Neural cell (in vitro differentiated cells): ENCODE data around the gene CACNB2. TPM values are rescaled to one million over a fixed set of nuclear protein-coding genes. Genes with fewer than 3 reads are reported as not detected.

Experiments used
- H2AFZ ChIP-seq: fragments of 200-600, 300-800 bp; sonication (generic), shearing (Covaris generic); 2 replicates; pipeline ENCODE4 v1.6.0; 2014; ENCODE audit warnings: low read depth, mild to moderate bottlenecking, antibody characterized with exemption, low read length, moderate library complexity
- H3F3A ChIP-seq: fragments of 200-600 bp; shearing (Covaris generic); 2 replicates; pipeline ENCODE4 v1.6.1; 2016; ENCODE audit warnings: mild to moderate bottlenecking, moderate library complexity, mixed read lengths, antibody characterized with exemption, low read length; ENCODE audit not compliant: insufficient read depth, poor library complexity, severe bottlenecking
- H3K27ac ChIP-seq: fragments of 200-600, 300-800 bp; sonication (generic), shearing (Covaris generic); 2 replicates; pipeline ENCODE4 v1.5.1; 2014; ENCODE audit warnings: mild to moderate bottlenecking, low read length, moderate library complexity
- H3K27me3 ChIP-seq: fragments of 300-800, 200-600 bp; sonication (generic), shearing (Covaris generic); 2 replicates; pipeline ENCODE4 v1.6.0; 2014; ENCODE audit warnings: mild to moderate bottlenecking, low read depth, low read length, moderate library complexity; ENCODE audit not compliant: insufficient read depth
- H3K36me3 ChIP-seq: fragments of 300-800, 200-600 bp; sonication (generic), shearing (Covaris generic); 2 replicates; pipeline ENCODE4 v1.5.1; 2014; ENCODE audit warnings: mild to moderate bottlenecking, antibody characterized with exemption, low read length, moderate library complexity; ENCODE audit not compliant: insufficient read depth
- H3K4me2 ChIP-seq: fragments of 300-800, 200-600 bp; sonication (generic), shearing (Covaris generic); 2 replicates; pipeline ENCODE4 v1.6.0; 2014; ENCODE audit warnings: mild to moderate bottlenecking, low read length
- H3K4me3 ChIP-seq: fragments of 300-800, 200-600 bp; sonication (generic), shearing (Covaris generic); 2 replicates; pipeline ENCODE4 v1.5.1; 2014; ENCODE audit warnings: mild to moderate bottlenecking, low read length, moderate library complexity
- H3K79me2 ChIP-seq: fragments of 200-600 bp; shearing (Covaris generic); replicated peaks from 2 replicates; pipeline ENCODE4 v1.6.0; 2014; ENCODE audit warnings: mild to moderate bottlenecking, low read length, moderate library complexity; ENCODE audit not compliant: insufficient read depth
- H3K9ac ChIP-seq: fragments of 300-800, 200-600 bp; sonication (generic), shearing (Covaris generic); 2 replicates; pipeline ENCODE4 v1.6.1; 2016; ENCODE audit warnings: mild to moderate bottlenecking, low read length, mixed read lengths
- H3K9me2 ChIP-seq: fragments of 200-600 bp; shearing (Covaris generic); 2 replicates; pipeline ENCODE4 v1.6.1; 2016; ENCODE audit warnings: mild to moderate bottlenecking, low read length, mixed read lengths; ENCODE audit not compliant: insufficient read depth
- H3K9me3 ChIP-seq: fragments of 200-600, 300-800 bp; sonication (generic), shearing (Covaris generic); 2 replicates; pipeline ENCODE4 v1.6.1; 2016; ENCODE audit warnings: mild to moderate bottlenecking, mixed run types, low read length, moderate library complexity, mixed read lengths
- H4K20me1 ChIP-seq: fragments of 200-600 bp; shearing (Covaris generic); 2 replicates; pipeline ENCODE4 v1.6.1; 2016; ENCODE audit warnings: mild to moderate bottlenecking, mixed run types; ENCODE audit not compliant: insufficient read depth
- EP300 ChIP-seq: fragments of 450-650 bp; conservative IDR thresholded peaks from 2 replicates; pipeline ENCODE4 v1.6.1; 2014; ENCODE audit warnings: antibody characterized with exemption, mild to moderate bottlenecking, moderate library complexity; ENCODE audit not compliant: poor library complexity, severe bottlenecking
- EZH2 ChIP-seq: fragments of 200-600, 300-800 bp; shearing (Covaris generic), sonication (generic); IDR thresholded peaks from 2 replicates; pipeline ENCODE4 v1.6.1; 2014; ENCODE audit warnings: antibody characterized with exemption, low read length, borderline replicate concordance, mild to moderate bottlenecking; ENCODE audit not compliant: insufficient read depth, poor library complexity, severe bottlenecking
- MXI1 ChIP-seq: fragments of 450-650 bp; conservative IDR thresholded peaks from 2 replicates; pipeline ENCODE4 v1.6.1; 2014; ENCODE audit warnings: antibody characterized with exemption, mild to moderate bottlenecking; ENCODE audit not compliant: poor library complexity, severe bottlenecking
- POLR2AphosphoS5 ChIP-seq: IDR thresholded peaks from 2 replicates; pipeline ENCODE4 v1.6.1; 2012
- RAD21 ChIP-seq: fragments of 450-650 bp; conservative IDR thresholded peaks from 2 replicates; pipeline ENCODE4 v1.6.1; 2014; ENCODE audit warnings: antibody characterized with exemption, mild to moderate bottlenecking, moderate library complexity
- SMC3 ChIP-seq: fragments of 450-650 bp; conservative IDR thresholded peaks from 2 replicates; pipeline ENCODE4 v1.6.1; 2014; ENCODE audit warnings: antibody characterized with exemption, mild to moderate bottlenecking, moderate library complexity; ENCODE audit not compliant: poor library complexity
- TAF1 ChIP-seq: IDR thresholded peaks from 2 replicates; pipeline ENCODE4 v1.6.1; 2012; ENCODE audit warnings: low read depth
- polyA plus RNA-seq: library from polyadenylated mRNA; depleted of rRNA; stranded (reverse); fragments of >200 nt; gene quantifications from 2 replicates; pipeline ENCODE4 v1.2.3, GENCODE V29; 2014
- TF ChIP-seq, protein P1 (sequence below): IDR thresholded peaks from 2 replicates; pipeline ENCODE4 v1.6.1; 2012; ENCODE audit warnings: borderline replicate concordance
- TF ChIP-seq, protein P2 (sequence below): fragments of 450-650 bp; IDR thresholded peaks from 2 replicates; pipeline ENCODE4 v1.5.1; 2014; ENCODE audit warnings: antibody characterized with exemption, mild to moderate bottlenecking, moderate library complexity; ENCODE audit not compliant: poor library complexity, severe bottlenecking

Gene CACNB2
- polyA plus RNA-seq, 1 donor from 2014 or later: 14.3 TPM

DNA sequence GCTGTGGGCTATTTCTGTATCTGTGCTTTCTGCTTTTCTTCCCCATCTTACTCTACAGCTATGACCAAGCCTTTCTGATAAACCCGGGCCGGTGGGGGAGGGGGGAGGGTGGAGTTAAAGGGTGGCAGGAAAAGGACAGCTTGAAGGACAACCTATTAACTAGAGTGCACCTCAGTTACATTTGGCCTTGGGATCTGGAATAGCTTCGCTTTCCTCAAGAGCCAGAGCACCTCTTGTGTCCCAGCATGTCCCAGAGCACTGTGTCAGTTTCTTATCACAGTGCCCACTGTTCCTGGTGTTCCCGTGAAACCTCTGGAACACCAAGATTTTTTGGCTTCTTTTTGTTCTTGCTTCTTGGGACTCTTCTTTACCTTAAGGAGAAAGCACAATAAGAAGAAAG is 350.5 kb downstream of the CACNB2 start:
- no peaks in the 10 kb centered on the region for H3F3A ChIP-seq
- H4K20me1 ChIP-seq: no peaks in the 10 kb centered on the region
- no peak for TF ChIP-seq SMC3
- H3K4me2 ChIP-seq: no peak overlapping the region
- no peaks in the 10 kb centered on the region for H3K36me3 ChIP-seq
- H3K9ac ChIP-seq: no peak overlapping the region
- H3K9me3 ChIP-seq: no peaks in the 10 kb centered on the region
- no peak overlapping the region for H2AFZ ChIP-seq
- H3K79me2 ChIP-seq: no peaks in the 10 kb centered on the region
- no peak overlapping the region for H3K4me3 ChIP-seq
- no peaks in the 10 kb centered on the region for H3K27me3 ChIP-seq
- no peak overlapping the region for H3K27ac ChIP-seq
- no peaks in the 10 kb centered on the region for H3K9me2 ChIP-seq

GRCh38 chr10:18497806-18498369 is 357.7 kb downstream of the CACNB2 start:
- Histone ChIP-seq H3K9ac (no peak overlapping the region), H4K20me1 (no peaks in the 10 kb centered on the region), H3K9me3 (no peaks in the 10 kb centered on the region), H3K79me2 (no peaks in the 10 kb centered on the region), H3K36me3 (no peaks in the 10 kb centered on the region), H2AFZ (no peak overlapping the region), H3K4me3 (no peak overlapping the region), H3K27me3 (no peaks in the 10 kb centered on the region), H3K4me2 (no peak overlapping the region), H3F3A (no peaks in the 10 kb centered on the region), H3K9me2 (no peaks in the 10 kb centered on the region), H3K27ac (no peak overlapping the region)
- TF ChIP-seq RAD21 (no peak), POLR2AphosphoS5 (no peak), MXI1 (no peak), SMC3 (no peak), EZH2 (no peak), EP300 (no peak), TAF1 (no peak)
- TF ChIP-seq, protein P1, sequence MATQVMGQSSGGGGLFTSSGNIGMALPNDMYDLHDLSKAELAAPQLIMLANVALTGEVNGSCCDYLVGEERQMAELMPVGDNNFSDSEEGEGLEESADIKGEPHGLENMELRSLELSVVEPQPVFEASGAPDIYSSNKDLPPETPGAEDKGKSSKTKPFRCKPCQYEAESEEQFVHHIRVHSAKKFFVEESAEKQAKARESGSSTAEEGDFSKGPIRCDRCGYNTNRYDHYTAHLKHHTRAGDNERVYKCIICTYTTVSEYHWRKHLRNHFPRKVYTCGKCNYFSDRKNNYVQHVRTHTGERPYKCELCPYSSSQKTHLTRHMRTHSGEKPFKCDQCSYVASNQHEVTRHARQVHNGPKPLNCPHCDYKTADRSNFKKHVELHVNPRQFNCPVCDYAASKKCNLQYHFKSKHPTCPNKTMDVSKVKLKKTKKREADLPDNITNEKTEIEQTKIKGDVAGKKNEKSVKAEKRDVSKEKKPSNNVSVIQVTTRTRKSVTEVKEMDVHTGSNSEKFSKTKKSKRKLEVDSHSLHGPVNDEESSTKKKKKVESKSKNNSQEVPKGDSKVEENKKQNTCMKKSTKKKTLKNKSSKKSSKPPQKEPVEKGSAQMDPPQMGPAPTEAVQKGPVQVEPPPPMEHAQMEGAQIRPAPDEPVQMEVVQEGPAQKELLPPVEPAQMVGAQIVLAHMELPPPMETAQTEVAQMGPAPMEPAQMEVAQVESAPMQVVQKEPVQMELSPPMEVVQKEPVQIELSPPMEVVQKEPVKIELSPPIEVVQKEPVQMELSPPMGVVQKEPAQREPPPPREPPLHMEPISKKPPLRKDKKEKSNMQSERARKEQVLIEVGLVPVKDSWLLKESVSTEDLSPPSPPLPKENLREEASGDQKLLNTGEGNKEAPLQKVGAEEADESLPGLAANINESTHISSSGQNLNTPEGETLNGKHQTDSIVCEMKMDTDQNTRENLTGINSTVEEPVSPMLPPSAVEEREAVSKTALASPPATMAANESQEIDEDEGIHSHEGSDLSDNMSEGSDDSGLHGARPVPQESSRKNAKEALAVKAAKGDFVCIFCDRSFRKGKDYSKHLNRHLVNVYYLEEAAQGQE: no peak
- TF ChIP-seq, protein P2, sequence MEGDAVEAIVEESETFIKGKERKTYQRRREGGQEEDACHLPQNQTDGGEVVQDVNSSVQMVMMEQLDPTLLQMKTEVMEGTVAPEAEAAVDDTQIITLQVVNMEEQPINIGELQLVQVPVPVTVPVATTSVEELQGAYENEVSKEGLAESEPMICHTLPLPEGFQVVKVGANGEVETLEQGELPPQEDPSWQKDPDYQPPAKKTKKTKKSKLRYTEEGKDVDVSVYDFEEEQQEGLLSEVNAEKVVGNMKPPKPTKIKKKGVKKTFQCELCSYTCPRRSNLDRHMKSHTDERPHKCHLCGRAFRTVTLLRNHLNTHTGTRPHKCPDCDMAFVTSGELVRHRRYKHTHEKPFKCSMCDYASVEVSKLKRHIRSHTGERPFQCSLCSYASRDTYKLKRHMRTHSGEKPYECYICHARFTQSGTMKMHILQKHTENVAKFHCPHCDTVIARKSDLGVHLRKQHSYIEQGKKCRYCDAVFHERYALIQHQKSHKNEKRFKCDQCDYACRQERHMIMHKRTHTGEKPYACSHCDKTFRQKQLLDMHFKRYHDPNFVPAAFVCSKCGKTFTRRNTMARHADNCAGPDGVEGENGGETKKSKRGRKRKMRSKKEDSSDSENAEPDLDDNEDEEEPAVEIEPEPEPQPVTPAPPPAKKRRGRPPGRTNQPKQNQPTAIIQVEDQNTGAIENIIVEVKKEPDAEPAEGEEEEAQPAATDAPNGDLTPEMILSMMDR: no peak

- Histone ChIP-seq H3K27ac (no peak overlapping the region), H4K20me1 (no peaks in the 10 kb centered on the region), H3K36me3 (no peaks in the 10 kb centered on the region), H3K9me2 (no peaks in the 10 kb centered on the region), H3K4me2 (no peak overlapping the region), H3K79me2 (no peaks in the 10 kb centered on the region), H3F3A (no peaks in the 10 kb centered on the region), H3K9me3 (no peaks in the 10 kb centered on the region), H3K27me3 (no peaks in the 10 kb centered on the region), H3K4me3 (no peak overlapping the region), H3K9ac (no peak overlapping the region), H2AFZ (no peak overlapping the region)
- TF ChIP-seq POLR2AphosphoS5: no peak
- TF ChIP-seq MXI1: no peak
- TF ChIP-seq EP300: no peak
Measured at GRCh38 chr10:18498998-18499397, 358.8 kb downstream of the CACNB2 start.
